NCI-H510A treated with DMSO at 0.1 percent for 48 hours (cell line): ENCODE results near the gene PAXX.

Experiments used
- DNase-seq: peaks from one replicate; lab custom pipeline; 2025; lab: John Stamatoyannopoulos, UW

The PAXX gene, protein sequence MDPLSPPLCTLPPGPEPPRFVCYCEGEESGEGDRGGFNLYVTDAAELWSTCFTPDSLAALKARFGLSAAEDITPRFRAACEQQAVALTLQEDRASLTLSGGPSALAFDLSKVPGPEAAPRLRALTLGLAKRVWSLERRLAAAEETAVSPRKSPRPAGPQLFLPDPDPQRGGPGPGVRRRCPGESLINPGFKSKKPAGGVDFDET

DNA sequence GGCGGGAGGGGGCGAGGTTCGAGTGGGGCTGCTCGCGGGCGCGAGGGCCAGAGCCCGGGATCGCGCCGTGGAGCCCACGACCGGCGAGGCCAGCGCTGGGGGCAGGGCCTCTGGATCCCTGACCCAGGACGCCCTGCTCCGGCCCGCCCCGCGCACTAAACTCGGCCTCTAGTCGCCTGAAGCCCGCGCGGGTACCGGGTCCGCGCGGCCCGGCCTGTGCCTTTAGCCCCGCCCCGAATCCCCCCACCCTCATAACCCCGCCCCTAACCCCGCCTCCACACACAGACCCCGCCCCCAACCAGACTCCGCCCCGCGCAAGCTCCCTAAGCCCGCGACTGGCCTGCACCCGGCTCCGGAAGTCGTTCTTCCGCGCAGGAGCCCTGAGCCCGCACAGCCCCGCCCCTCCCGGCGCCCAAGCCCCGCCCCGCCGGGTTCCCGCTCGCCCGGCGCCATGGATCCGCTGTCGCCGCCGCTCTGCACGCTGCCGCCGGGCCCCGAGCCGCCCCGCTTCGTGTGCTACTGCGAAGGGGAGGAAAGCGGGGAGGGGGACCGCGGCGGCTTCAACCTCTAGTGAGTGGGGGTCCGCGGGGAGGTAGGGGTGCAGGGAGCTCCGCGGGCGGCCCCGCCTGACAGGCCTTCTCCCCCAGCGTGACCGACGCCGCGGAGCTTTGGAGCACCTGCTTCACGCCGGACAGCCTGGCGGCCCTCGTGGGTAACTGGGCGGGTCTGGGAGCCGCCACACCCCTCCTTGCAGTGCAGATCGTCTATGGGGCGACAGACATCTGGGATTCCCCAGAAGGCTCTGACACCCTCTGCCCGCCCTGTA lies at the start of gene PAXX:
Gene PAXX (plus strand): TSS at position 430 of the 826 bp plus-strand sequence. CDS start 22 bp downstream, at position 452.
- peak; percentile 63 for DNase-seq

DNA sequence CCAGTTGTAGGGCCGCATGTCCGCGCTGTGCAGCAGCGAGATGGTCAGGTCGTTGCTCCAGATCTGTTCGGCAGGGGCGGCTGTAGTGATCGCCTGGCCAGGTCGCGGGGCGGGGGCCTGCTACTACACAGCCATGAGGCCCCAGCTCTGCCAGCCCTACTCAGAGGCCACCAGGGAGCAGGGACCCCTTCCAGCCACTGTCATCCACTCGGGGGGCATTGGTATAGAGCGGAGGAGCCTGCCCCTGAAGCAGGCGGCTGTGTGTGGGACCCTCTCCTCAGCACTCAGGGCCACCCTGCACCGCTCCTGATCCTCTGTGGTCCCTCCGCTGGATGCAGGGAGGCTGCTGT lies 49.4 kb upstream of the PAXX start:
- no peak for DNase-seq

DNA sequence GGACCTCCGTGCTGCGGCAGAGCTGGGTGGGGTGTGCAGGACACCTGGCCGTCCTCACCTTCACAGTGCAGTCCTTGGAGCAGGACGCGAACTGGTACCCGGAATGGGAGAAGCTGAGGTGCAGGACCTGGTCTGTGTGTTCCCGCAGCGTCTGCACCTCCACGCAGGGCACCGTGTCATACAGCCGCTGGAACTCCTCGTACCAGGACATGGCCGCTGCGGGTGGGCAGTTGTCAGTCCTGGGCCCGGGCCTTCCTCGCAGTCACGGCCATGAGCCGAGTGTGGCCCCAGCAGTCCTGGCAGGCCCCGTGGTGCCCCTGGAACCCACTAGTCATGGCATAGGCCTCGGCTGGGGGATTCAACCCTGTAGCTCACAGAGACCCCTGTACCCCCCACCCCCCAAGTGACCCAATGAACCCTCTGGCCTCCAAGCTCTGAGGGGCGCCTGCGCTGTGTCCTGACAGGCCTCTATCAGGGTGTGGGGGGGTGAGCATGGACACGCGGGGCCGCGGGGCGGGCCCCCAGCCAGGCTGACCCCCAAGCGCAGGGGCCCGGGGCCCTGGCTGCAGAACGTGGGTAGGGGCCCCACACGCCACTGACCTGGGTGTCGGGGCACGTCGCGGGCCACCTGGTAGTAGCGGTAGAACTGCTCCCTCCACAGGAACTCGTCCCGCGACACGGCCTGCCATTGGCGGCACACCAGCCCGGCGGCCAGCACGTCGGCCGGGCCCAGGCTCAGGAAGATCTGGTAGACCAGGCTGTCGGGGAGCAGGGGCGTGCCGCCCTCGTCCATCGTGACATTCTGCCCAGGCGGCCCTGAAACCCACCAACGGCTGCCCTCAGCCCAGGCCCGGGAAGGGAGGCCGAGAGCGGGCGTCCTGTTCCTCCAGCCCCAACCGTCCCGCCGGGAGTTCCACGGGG lies 48.7 kb upstream of the PAXX start:
- no peak for DNase-seq

DNA sequence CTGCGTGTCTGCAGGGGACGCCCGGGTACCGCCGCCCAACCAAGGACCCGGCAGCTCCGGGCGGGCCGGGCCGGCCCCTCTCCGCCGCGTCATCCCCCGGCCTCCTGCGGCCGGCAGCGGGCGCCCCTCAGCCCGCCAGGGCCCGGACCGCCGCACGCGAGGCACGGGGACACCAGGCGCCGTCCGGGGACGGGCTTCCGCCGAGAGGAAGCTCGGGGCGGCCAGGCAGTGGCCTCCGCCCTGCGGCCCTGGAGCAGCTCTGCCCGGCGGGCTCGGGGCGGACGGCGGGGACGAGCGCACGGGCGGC lies 48.1 kb upstream of the PAXX start:
- no peak for DNase-seq

DNA sequence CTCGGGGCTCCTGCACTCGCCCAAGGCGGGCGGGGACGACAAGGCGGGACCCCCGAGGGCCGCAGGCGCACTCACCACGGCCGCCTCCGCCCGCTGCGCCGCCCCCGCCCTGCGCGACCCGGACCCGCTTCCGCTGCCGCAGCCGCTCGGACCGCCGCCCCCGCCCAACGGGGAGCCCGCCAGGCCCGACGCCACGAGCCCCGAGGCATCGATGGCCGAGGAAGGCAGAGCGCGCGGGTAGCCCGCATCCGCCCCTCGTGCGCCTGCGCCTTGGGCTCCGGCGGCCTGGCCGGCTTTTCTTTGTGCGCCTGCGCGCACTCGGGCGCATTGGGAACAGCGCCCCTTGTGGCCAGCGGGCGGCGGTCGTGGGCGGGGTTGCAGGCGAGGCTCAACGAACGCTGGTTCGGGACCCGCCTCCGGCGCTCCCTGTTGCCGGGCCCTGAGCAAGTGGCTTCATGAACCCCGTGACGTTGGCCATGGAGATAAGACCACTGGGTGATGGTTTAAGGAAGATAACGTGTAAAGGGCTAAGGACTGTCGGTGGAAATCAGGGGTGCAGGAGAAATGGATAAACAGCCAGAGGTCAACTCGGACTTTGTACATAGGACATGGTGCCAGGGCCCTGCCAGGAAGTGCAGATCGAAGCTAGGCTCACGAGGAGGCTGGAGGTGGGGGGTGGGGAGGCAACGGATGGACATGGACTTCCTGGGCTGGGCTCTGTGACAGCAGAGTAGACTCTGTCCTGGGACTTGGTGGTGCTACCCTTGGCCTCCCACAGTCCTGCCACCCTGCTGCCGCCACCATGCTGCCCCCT lies 47.5 kb upstream of the PAXX start, which contains the start of the genes C8G and FBXW5:
Gene C8G (plus strand): TSS at position 725 of the 814 bp plus-strand sequence. CDS start 78 bp downstream, at position 803.
Gene FBXW5 (minus strand): TSS at position 220 of the 814 bp plus-strand sequence. CDS start 655 bp downstream, outside the sequence.
- peak; percentile 88 for DNase-seq

DNA sequence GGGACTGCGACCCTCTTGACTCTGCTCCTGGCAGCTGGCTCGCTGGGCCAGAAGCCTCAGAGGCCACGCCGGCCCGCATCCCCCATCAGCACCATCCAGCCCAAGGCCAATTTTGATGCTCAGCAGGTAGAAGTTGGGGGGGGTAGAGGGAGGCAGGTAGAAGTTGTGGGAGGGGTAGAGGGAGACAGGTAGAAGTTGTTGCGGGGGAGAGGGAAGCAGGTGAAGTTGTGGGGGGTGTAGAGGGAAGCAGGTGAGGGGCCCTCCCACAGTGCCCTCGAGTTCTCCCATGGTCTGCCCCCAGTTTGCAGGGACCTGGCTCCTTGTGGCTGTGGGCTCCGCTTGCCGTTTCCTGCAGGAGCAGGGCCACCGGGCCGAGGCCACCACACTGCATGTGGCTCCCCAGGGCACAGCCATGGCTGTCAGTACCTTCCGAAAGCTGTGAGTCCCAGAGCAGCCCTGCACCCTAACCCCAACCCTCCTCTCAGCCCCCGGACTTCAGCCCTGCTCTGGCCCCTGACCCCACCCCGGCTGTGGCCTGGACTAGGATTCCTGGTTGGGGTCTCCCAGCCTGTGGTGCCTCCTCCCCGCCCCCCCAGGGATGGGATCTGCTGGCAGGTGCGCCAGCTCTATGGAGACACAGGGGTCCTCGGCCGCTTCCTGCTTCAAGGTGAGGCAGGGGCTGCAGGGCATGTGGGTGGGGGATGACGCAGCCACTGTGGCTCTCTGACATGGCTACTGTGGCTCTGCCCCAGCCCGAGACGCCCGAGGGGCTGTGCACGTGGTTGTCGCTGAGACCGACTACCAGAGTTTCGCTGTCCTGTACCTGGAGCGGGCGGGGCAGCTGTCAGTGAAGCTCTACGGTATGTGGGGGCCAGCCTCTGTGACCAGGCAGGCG lies 46.6 kb upstream of the PAXX start:
- no peak for DNase-seq

DNA sequence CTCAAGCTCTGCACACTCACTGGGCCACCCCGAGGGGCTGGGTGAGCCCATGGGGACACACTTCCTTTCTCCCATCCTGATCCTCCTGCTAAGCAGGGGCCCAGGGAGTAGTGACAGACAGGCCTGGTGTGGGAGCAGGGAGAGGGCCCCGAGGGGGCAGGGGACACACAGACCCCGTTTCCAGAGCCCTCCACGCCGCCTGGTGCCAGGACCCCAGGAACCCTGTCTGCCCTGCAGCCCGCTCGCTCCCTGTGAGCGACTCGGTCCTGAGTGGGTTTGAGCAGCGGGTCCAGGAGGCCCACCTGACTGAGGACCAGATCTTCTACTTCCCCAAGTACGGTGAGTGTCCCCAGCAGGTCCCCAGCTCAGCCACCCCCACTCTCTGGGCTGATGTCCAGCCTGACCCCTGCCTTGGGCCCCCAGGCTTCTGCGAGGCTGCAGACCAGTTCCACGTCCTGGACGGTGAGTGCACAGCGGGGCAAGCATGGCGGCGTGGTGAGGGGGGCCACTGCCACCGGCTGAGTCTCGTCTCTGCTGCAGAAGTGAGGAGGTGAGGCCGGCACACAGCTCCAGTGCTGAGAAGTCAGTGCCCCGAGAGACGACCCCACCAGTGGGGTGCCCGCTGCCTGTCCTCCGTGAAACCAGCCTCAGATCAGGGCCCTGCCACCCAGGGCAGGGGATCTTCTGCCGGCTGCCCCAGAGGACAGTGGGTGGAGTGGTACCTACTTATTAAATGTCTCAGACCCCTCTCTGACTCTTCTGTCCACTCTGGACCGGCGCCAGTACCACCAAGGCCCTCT lies 45.8 kb upstream of the PAXX start:
- no peak for DNase-seq

DNA sequence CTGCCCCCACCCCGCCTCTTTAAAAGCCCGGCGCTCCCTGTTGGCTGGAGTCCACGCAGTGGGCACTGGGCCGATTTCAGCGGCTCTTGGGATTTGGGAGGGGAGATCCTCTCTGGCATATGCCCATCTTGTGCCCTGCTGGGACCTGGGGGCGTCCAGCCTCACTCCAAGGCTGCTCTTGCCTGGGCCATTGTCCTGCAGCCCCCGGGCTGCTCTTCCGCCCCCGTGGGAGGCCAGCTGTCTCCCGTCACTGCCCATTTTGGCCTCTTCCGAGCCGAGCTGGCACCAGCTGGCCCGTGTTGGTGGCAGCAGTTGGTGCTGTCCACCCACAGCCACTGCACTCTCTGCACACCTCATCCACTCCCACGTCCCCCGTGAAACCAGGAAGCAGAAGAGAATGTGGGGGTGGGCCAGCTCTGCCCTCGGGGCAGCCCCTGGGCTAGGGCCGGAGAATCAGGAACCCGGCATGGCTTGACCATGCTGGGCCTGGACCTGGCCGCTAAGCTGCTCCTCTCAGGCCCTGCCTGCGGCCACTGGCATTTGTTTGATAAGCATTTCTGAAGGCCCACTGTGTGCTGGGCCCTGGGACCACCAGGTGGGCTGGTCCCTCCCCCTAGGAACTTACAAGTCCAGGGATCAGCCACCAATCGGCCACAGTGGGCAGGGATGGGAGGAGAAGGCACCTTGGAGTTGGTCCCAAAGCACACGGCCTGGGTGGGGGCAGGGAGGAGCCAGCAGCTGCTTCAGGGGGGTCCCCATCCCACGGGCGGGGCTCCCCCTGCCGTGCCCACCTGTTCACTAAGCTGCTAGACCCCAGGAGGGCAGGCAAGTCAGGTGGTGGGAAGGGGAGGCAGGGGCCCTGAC lies 45.0 kb upstream of the PAXX start:
- DNase-seq, result no peak

DNA sequence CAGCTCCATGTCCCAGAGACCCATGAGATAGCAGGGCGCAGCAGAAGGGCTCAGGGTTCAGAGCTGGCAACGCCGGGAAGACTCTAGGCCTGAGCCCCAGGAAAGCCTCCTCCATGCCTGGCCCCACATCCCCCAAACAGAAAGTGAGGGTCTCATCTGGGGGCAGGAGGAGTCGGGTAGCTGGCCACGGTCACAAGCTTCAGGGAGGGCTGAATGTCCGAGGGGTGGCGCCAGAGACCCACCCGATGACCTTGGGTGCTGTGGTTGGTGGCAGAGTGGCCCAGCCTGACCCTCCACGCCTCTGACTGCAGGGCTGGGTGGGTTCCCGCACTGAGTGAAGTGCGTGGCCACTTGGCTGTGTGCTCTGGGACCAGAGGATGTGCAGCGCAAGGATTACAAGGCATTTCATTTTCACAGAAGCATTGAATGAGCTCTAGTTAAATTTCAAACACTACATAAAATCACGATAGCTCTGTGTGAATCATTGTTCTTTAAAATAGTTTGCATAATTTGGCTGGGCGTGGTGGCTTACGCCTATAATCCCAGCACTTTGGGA lies 44.2 kb upstream of the PAXX start:
- peak; percentile 11 for DNase-seq

DNA sequence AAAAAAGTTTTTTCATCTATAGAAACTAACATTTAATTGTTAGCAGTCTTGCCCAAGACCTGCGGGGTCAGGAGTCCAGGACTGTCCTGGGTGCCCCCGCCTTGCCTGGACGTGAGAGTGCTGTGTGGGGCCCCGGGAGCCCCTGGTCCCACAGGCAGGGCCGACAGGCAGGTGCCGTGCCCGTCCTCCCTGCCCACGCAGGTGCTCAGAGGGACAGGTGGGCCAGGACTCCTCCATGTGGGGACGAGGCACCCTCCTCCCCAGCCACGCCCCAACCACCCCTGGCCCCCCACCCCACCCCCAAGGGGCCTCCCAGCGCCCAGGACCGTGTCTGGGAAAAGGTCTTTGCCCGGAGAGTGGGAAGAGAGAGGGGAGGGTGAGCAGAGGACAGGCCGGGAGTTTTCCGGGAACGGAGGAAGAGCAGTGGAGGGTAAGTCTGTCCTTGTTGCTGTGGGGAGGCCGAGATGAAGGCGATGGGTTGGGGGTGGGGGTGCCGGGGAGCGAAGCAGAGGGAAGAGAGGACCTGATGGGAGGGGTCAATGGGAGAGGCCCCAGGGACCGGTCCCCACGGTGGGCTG lies 42.9 kb upstream of the PAXX start:
- peak; percentile 16 for DNase-seq

DNA sequence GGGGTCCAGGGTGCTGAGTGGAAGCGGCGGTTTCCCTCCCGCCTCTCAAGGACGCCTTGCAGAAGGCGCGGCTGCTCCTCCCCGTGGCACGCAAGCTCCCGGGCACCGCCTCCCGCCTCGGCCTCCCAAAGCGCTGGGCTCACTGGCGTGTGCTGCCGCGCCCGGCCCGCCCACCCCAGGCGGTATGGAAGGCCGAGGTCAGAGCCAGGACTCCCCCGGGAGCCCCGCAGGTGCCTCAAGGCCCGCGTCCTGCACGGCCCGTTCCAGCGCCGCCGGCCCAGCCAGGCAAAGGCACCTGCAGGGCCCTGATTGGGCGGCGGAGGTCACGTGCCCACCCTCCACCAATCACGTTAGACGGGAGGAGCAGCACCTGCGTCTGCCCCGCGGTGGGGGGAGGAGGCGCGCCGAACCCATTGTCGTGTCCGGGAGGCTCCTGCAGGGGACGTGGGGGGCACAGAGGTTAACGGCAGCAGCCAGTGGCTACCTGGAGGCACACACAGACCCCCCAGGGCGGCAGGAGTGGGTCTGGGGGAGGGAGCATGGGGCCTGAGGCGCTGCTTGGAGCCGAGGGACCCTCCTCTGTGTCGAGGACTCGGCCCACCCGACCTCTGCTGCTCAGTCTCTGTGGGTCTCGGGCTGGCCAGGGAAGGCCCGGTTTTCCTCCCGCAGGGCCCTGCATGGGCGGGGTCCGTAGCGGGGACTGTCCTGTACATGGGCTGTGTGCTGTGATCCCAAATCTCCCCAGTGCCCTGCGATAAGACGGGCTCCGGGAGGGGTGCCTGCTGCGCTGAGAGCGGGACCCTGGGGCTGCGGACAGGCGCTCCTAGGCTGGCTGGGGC lies 42.2 kb upstream of the PAXX start:
- DNase-seq, result peak; percentile 93

DNA sequence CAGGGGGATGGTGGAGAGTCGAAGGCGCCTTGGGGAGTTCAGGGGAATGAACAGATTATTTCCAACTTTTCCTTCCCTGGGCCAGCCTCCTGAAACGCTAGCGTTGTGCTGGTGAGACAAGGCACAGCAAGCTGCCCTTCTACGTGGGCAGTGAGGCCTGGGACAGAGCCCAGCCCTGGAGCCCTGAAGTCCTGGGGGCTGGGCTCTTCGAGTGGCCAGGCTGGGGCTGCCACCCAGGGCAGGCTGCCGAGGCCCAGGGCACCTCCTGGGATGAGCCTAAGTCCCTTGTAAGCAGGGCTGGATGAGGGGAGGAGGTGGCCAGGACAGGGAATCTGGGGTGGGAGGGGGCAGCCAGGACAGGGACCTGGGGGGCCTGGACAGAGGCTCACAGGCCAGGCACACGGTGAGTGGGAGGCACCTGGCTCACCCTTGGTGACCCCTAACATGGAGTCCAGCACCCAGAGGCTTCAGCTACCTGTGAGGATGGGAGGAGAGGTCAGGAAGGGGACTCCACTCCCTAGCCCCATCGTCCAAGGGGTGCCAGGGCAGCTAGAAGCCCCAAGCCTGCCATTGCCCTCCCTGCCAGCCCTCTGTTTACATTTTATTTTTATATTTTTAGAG lies 41.5 kb upstream of the PAXX start:
- no peak for DNase-seq

DNA sequence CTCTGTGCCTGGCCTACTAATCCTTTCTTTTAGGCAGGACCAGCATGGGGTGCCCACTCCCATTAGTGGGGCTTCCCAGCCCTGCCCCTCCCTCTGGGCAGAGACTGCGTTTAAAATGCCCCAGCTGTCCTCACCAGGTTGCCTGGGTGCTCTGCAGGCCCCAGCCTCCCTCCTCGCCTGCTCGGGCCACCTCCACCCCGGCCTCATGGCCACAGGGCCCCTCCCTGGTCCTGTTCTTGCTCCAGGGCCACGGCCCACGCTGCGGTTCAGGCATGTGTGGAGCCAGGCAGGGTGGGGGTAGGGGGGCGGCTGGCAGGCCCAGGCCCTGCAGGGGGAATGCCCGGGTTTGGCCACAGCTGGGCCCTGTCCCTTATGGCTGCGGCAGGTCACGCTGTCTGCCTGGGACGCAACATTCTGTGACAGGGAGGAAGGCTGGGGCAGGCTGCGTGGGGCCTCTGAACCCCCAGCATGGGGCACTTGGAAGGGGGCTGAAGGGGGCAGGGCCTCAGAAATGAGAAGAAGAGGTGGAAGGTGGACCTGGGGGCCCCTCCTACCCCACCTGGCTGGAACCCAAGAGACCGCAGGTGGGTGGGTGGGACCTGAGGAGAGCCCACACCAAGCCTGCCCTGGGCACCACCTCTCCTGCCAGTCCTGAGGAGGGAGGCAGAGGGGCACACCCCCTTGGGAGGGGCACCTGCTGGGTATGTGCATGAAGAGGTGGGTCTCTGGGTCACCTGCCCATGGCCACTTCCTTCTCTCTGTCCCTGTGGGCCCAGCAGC lies 40.5 kb upstream of the PAXX start, which contains the start of gene LCN12:
Gene LCN12 (plus strand): TSS at position 733 of the 780 bp plus-strand sequence. CDS start 55 bp downstream, outside the sequence.
- peak; percentile 20 for DNase-seq

DNA sequence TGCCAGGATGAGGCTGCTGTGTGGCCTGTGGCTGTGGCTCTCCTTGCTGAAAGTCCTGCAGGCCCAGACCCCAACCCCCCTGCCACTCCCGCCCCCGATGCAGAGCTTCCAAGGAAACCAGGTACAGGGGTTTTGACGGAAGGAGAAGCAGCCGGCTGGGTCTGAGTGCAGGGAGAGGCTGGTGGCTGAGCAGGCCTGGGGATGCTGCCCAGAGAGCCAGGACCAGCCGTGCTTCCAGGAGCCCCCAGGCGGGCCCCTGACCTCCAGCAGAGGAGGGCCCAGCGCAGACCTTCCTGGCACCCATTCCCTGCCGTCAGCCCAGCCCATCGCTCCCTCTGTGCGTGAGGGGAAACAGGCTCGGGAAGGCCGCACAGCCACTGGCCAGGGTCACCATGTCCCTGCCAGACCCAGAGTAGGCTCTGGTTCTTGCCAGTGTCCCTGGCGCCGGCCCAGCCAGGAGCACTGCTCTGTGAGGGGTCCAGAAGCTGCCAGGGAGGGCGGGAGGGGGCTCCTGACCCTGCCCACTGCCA lies 39.8 kb upstream of the PAXX start:
- no peak for DNase-seq
